COLO668 (cell line): ENCODE measurements around the gene FAM171A1.
"Not testable (repeated sequence)": the region's sequence is repeated elsewhere in the genome, so short reads cannot be mapped to it uniquely, and the experiment has no call there.

Experiments
- DNase-seq: peaks from one replicate; lab custom pipeline; 2025; ENCODE audit not compliant: unreplicated experiment; lab: John Stamatoyannopoulos, UW

FAM171A1 gene

GRCh38 chr10:15293862-15294842 is 76.9 kb downstream of the FAM171A1 start:
- no peak for DNase-seq

- no peak for DNase-seq
Observed at GRCh38 chr10:15290671-15291070, 80.4 kb downstream of the FAM171A1 start.

- DNase-seq, result no peak
Observed at GRCh38 chr10:15290150-15290549, 80.9 kb downstream of the FAM171A1 start.

GRCh38 chr10:15280974-15281373 is 90.1 kb downstream of the FAM171A1 start:
- DNase-seq, result no peak

- no peak for DNase-seq
Observed at GRCh38 chr10:15280462-15280861, 90.6 kb downstream of the FAM171A1 start.

GRCh38 chr10:15279236-15279635 is 91.9 kb downstream of the FAM171A1 start:
- DNase-seq, result no peak

GRCh38 chr10:15278786-15279185 is 92.3 kb downstream of the FAM171A1 start:
- no peak for DNase-seq

- DNase-seq, result not testable (repeated sequence)
Observed at GRCh38 chr10:15276039-15276438, 95.0 kb downstream of the FAM171A1 start.

- not testable (repeated sequence) for DNase-seq
Observed at GRCh38 chr10:15269838-15270237, 101.3 kb downstream of the FAM171A1 start.

GRCh38 chr10:15267496-15267895 is 103.6 kb downstream of the FAM171A1 start:
- no peak for DNase-seq

- DNase-seq, result no peak
Observed at GRCh38 chr10:15266117-15266516, 105.0 kb downstream of the FAM171A1 start.

GRCh38 chr10:15265558-15265957 is 105.5 kb downstream of the FAM171A1 start:
- DNase-seq, result no peak

GRCh38 chr10:15265056-15265455 is 106.0 kb downstream of the FAM171A1 start:
- no peak for DNase-seq

GRCh38 chr10:15263657-15264323 is 107.3 kb downstream of the FAM171A1 start:
- no peak for DNase-seq

GRCh38 chr10:15262036-15262713 is 108.9 kb downstream of the FAM171A1 start:
- DNase-seq, result peak; percentile 2

GRCh38 chr10:15259136-15259535 is 112.0 kb downstream of the FAM171A1 start:
- no peak for DNase-seq

GRCh38 chr10:15258255-15258654 is 112.8 kb downstream of the FAM171A1 start:
- DNase-seq, result no peak

GRCh38 chr10:15255961-15256360 is 115.1 kb downstream of the FAM171A1 start:
- no peak for DNase-seq

- no peak for DNase-seq
Observed at GRCh38 chr10:15254808-15255648, 116.1 kb downstream of the FAM171A1 start.

- no peak for DNase-seq
Observed at GRCh38 chr10:15253951-15254807, 116.9 kb downstream of the FAM171A1 start.
